Measurements from ENCODE around the gene HOMER2. TPM values are rescaled to one million over a fixed set of nuclear protein-coding genes. Genes with fewer than 3 reads are reported as not detected.

HOMER2 gene
- total RNA-seq, 4 donors from 2014 or later = 3.6 to 9.8 (median 7.4) TPM

DNA sequence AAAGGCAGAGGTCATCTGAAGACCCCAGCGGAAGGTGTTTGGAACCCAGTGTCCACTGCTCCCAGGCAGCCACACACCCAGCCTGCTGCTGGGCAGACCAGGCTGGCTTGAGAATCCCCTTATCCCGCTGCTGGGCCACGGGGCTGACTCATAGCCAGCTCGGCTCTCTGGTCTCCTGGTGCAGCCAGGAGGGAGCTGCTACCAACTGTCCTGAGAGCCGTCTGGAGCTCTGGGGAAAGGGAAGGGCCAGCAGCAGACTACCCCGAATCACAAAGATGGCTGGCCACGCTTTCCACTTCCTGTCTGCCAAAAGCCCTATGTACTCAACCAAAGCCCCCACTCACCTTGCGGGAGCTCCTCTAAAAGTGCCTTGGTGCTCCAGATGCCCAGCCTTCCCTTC lies 104.8 kb downstream of the HOMER2 start:
- TF ChIP-seq, protein P1, sequence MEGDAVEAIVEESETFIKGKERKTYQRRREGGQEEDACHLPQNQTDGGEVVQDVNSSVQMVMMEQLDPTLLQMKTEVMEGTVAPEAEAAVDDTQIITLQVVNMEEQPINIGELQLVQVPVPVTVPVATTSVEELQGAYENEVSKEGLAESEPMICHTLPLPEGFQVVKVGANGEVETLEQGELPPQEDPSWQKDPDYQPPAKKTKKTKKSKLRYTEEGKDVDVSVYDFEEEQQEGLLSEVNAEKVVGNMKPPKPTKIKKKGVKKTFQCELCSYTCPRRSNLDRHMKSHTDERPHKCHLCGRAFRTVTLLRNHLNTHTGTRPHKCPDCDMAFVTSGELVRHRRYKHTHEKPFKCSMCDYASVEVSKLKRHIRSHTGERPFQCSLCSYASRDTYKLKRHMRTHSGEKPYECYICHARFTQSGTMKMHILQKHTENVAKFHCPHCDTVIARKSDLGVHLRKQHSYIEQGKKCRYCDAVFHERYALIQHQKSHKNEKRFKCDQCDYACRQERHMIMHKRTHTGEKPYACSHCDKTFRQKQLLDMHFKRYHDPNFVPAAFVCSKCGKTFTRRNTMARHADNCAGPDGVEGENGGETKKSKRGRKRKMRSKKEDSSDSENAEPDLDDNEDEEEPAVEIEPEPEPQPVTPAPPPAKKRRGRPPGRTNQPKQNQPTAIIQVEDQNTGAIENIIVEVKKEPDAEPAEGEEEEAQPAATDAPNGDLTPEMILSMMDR (IDR thresholded peaks at IDR 0.05; ENCODE audit: low read depth) = no peak

GRCh38 chr15:82846621-82847020 lies 105.9 kb downstream of the HOMER2 start:
- TF ChIP-seq, protein P1 (IDR thresholded peaks at IDR 0.05; ENCODE audit: low read depth) = no peak

DNA sequence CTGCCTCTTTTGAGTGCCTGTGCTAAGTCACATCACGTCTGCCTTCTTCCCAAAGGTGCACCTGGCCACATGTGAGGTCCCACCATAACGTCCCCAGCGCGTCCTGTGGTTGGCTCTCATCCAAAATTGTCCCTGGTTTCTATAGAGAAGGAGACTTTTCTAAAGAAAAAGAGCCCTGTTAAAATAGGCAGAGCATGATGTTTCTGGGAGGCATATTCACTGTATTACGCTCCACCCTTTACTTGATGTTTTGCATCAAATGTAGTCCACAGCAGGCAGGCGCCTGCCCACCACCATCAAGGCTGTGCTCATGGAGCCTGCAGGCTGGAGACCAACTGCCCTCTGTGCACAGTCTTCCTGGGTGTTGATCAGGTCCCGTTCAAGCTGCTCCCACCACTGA lies 106.8 kb downstream of the HOMER2 start:
- TF ChIP-seq, protein P1 (IDR thresholded peaks at IDR 0.05; ENCODE audit: low read depth) = no peak

GRCh38 chr15:82843566-82843965 lies 109.0 kb downstream of the HOMER2 start:
- TF ChIP-seq, protein P1 (IDR thresholded peaks at IDR 0.05; ENCODE audit: low read depth) = no peak

DNA sequence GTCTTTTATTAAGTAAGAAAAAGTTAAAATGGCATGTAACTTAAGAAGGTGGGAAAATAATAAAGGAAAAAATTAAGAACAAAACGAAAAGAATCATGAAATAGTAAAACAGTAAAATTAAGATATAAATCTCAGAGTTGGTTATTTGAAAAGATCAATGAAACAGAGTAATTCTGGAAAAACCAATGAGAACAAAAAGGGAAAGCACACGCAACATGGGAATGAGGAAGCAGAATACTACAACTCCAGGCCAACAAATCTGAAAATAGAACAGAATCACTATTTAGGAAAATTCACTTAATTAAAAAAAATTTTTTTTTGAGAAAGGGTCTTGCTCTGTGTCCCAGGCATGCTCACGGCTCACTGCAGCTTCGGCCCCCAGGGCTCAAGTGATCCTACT lies 112.4 kb downstream of the HOMER2 start:
- TF ChIP-seq, protein P1 (IDR thresholded peaks at IDR 0.05; ENCODE audit: low read depth) = no peak

DNA sequence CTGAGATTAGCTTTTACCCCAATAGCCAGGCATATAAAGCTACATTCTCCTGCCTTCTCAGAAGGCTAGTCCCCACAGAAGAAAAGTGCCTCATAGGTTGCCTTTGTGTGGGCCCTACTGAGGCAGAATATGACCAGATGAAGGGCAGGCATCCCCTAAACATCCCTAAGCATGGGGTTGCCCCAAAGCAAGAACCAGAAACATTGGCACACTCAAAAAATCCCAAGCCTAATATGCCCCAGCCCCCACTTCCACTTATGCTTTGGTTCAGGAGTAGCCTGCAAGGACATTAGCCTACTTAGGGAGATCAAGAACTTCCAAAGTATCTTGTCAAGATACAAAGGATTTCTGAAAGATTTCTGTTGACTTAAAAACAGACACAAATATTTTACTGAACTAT lies 113.4 kb downstream of the HOMER2 start:
- TF ChIP-seq, protein P1 (IDR thresholded peaks at IDR 0.05; ENCODE audit: low read depth) = no peak

- TF ChIP-seq, protein P1 (IDR thresholded peaks at IDR 0.05; ENCODE audit: low read depth) = no peak
Measured at GRCh38 chr15:82838096-82838735, 114.3 kb downstream of the HOMER2 start.

All from subcutaneous adipose tissue (tissue), 4 donors.